ENCODE data around the gene PHF10. TPM values are rescaled to one million over a fixed set of nuclear protein-coding genes. Genes with fewer than 3 reads are reported as not detected.

The PHF10 gene
- polyA plus RNA-seq, 3 donors, result 111 to 122 (median 119) TPM

Other genes with a start within 250 kb of the PHF10 start
- gene WDR27, start 22.5 kb downstream of the PHF10 start, polyA plus RNA-seq (ENCODE audit: insufficient read length in 3 of 3), result 10 to 100 TPM; 39.9 to 47.8 (median 40.6) TPM
- 10 to 100 TPM; 44.5 to 46.3 (median 44.8) TPM for gene C6orf120, start 22.4 kb downstream of the PHF10 start, polyA plus RNA-seq (ENCODE audit: insufficient read length in 3 of 3)
- gene DYNLT2, start 27.1 kb upstream of the PHF10 start, polyA plus RNA-seq (ENCODE audit: insufficient read length in 3 of 3), result 1 to 10 TPM; 7.6 to 8.1 (median 7.6) TPM
- gene ERMARD, start 27.1 kb upstream of the PHF10 start, polyA plus RNA-seq (ENCODE audit: insufficient read length in 3 of 3), result 10 to 100 TPM; 37.9 to 43.4 (median 39.4) TPM

Data from right renal cortex interstitium (tissue), 3 donors.